Superior temporal gyrus (tissue), 1 donor: ENCODE data around the gene ECPAS.
A peak's percentile ranks its signal among the peaks of the same experiment; 100 is the strongest.
"Not testable (repeated sequence)": the region's sequence is repeated elsewhere in the genome, so short reads cannot be mapped to it uniquely, and the experiment has no call there.

Experiments
- DNase-seq: peaks from one replicate; pipeline ENCODE4 v3.0.0-alpha.2; 2016; ENCODE audit errors: extremely low spot score

The ECPAS gene

GRCh38 chr9:111483858-111484571 lies at the start of gene ECPAS:
Gene ECPAS, minus strand, starts transcription at chr9:111484383. Its CDS starts 11,465 bp downstream, at chr9:111472918.
- DNase-seq, result peak; percentile 52

- no peak for DNase-seq
Measured at GRCh38 chr9:111533099-111533790, 49.1 kb upstream of the ECPAS start.

GRCh38 chr9:111531716-111532115 lies 47.5 kb upstream of the ECPAS start:
- DNase-seq, result no peak

GRCh38 chr9:111529787-111530186 lies 45.6 kb upstream of the ECPAS start:
- no peak for DNase-seq

- DNase-seq, result no peak
Measured at GRCh38 chr9:111527347-111527746, 43.2 kb upstream of the ECPAS start.

- DNase-seq, result peak; percentile 90
Measured at GRCh38 chr9:111525056-111525977, 41.1 kb upstream of the ECPAS start, which contains the start of gene ZNF483. Gene ZNF483, plus strand, starts transcription at chr9:111525179. Its CDS starts 2,217 bp downstream, at chr9:111527396.

- no peak for DNase-seq
Measured at GRCh38 chr9:111524731-111525055, 40.5 kb upstream of the ECPAS start.

GRCh38 chr9:111516061-111516465 lies 31.9 kb upstream of the ECPAS start:
- no peak for DNase-seq

GRCh38 chr9:111514967-111515366 lies 30.8 kb upstream of the ECPAS start:
- DNase-seq, result no peak

- DNase-seq, result not testable (repeated sequence)
Measured at GRCh38 chr9:111511581-111511980, 27.4 kb upstream of the ECPAS start.

- no peak for DNase-seq
Measured at GRCh38 chr9:111502506-111502905, 18.3 kb upstream of the ECPAS start.

- no peak for DNase-seq
Measured at GRCh38 chr9:111501648-111502047, 17.5 kb upstream of the ECPAS start.

GRCh38 chr9:111501005-111501562 lies 16.9 kb upstream of the ECPAS start:
- no peak for DNase-seq

- DNase-seq, result not testable (repeated sequence)
Measured at GRCh38 chr9:111497196-111497595, 13.0 kb upstream of the ECPAS start.

- DNase-seq, result peak; percentile 35
Measured at GRCh38 chr9:111484572-111484894, 350 bp upstream of the ECPAS start.

- DNase-seq, result no peak
Measured at GRCh38 chr9:111483439-111483857, 735 bp downstream of the ECPAS start.

GRCh38 chr9:111482694-111483438 lies 1.3 kb downstream of the ECPAS start:
- peak; percentile 68 for DNase-seq

- peak; percentile 36 for DNase-seq
Measured at GRCh38 chr9:111481885-111482636, 2.1 kb downstream of the ECPAS start.

- DNase-seq, result no peak
Measured at GRCh38 chr9:111477677-111478076, 6.5 kb downstream of the ECPAS start.

GRCh38 chr9:111475195-111475594 lies 9.0 kb downstream of the ECPAS start:
- no peak for DNase-seq

- no peak for DNase-seq
Measured at GRCh38 chr9:111474385-111474784, 9.8 kb downstream of the ECPAS start.
